Mesenchymal stem cell (in vitro differentiated cells and primary cell): Measurements from ENCODE around the gene AGAP1.

Experiments used
- DNase-seq: peaks from one replicate; pipeline ENCODE4 v3.0.0-alpha.2; 2013
- H2AFZ ChIP-seq: one replicate; pipeline ENCODE4 v1.6.1; 2013; ENCODE audit warnings: low read depth, mild to moderate bottlenecking, control low read depth, inconsistent platforms, low read length, moderate library complexity
- H2AK5ac ChIP-seq: 2 replicates; pipeline ENCODE4 v1.6.1; 2013; ENCODE audit warnings: low read length, moderate library complexity, mild to moderate bottlenecking, inconsistent platforms; ENCODE audit not compliant: severe bottlenecking
- H2BK120ac ChIP-seq: one replicate; pipeline ENCODE4 v1.6.1; 2013; ENCODE audit warnings: low read depth, mild to moderate bottlenecking, inconsistent platforms, low read length, moderate library complexity
- H2BK12ac ChIP-seq, 2 experiments: one replicate each; pipeline ENCODE4 v1.6.1; 2013; ENCODE audit warnings: inconsistent platforms in 2 of 2, low read length in 2 of 2, mild to moderate bottlenecking in 2 of 2, moderate library complexity in 2 of 2, control low read depth in 1 of 2
- H2BK15ac ChIP-seq: one replicate; pipeline ENCODE4 v1.6.1; 2013; ENCODE audit warnings: mild to moderate bottlenecking, low read depth, inconsistent platforms; ENCODE audit not compliant: poor library complexity, severe bottlenecking
- H2BK5ac ChIP-seq: 2 replicates; pipeline ENCODE4 v1.6.1; 2013; ENCODE audit warnings: low read depth, mild to moderate bottlenecking, low read length, control low read depth, inconsistent platforms; ENCODE audit not compliant: poor library complexity, severe bottlenecking
- H3K14ac ChIP-seq, 2 experiments: one replicate each; pipeline ENCODE4 v1.6.1; 2013; ENCODE audit warnings: inconsistent platforms in 2 of 2, low read length in 2 of 2, control low read depth in 1 of 2, mild to moderate bottlenecking in 1 of 2, moderate library complexity in 1 of 2
- H3K18ac ChIP-seq, 2 experiments: one replicate each; pipeline ENCODE4 v1.6.1; 2013; ENCODE audit warnings: inconsistent platforms in 2 of 2, low read length in 2 of 2, control low read depth in 1 of 2, low read depth in 1 of 2, mild to moderate bottlenecking in 1 of 2
- H3K23ac ChIP-seq, 2 experiments: one replicate each; pipeline ENCODE4 v1.6.1; 2013; ENCODE audit warnings: inconsistent platforms in 2 of 2, low read length in 2 of 2, mild to moderate bottlenecking in 2 of 2, moderate library complexity in 2 of 2, control low read depth in 1 of 2
- H3K27ac ChIP-seq: 2 replicates; pipeline ENCODE4 v1.5.1; 2013; ENCODE audit warnings: mild to moderate bottlenecking, moderate library complexity, low read length, control low read depth, inconsistent platforms; ENCODE audit not compliant: poor library complexity, severe bottlenecking
- H3K27me3 ChIP-seq, 2 experiments: 2 replicates each; pipeline versions ENCODE4 v1.6.1 to v1.7.0; 2013; ENCODE audit warnings: low read length in 2 of 2, mild to moderate bottlenecking in 2 of 2, moderate library complexity in 2 of 2, control low read depth in 1 of 2, inconsistent platforms in 1 of 2; ENCODE audit not compliant: control insufficient read depth in 1 of 2, insufficient read depth in 1 of 2
- H3K36me3 ChIP-seq, 2 experiments: 2 replicates each; pipeline versions ENCODE4 v1.6.1 to v1.7.0; 2013; ENCODE audit warnings: low read length in 2 of 2, control low read depth in 1 of 2, inconsistent platforms in 1 of 2, low read depth in 1 of 2, mild to moderate bottlenecking in 1 of 2; ENCODE audit not compliant: insufficient read depth in 2 of 2, control insufficient read depth in 1 of 2
- H3K4ac ChIP-seq, 2 experiments: one replicate each; pipeline ENCODE4 v1.6.1; 2013; ENCODE audit warnings: inconsistent platforms in 2 of 2, low read length in 2 of 2, mild to moderate bottlenecking in 2 of 2, moderate library complexity in 2 of 2, control low read depth in 1 of 2, low read depth in 1 of 2
- H3K4me1 ChIP-seq: 2 replicates; pipeline ENCODE4 v1.6.1; 2013; ENCODE audit warnings: low read depth, low read length, control low read depth; ENCODE audit not compliant: control insufficient read depth, insufficient read depth
- H3K4me2 ChIP-seq: 2 replicates; pipeline ENCODE4 v1.6.1; 2013; ENCODE audit warnings: low read length, mild to moderate bottlenecking, inconsistent platforms; ENCODE audit not compliant: poor library complexity, severe bottlenecking
- H3K4me3 ChIP-seq, 2 experiments: 2 replicates each; pipeline versions ENCODE4 v1.5.1 to v1.7.0; 2013; ENCODE audit warnings: low read length in 2 of 2, mild to moderate bottlenecking in 2 of 2, control low read depth in 1 of 2, low read depth in 1 of 2; ENCODE audit not compliant: insufficient read depth in 1 of 2
- H3K79me1 ChIP-seq: replicated peaks from 2 replicates; pipeline ENCODE4 v1.6.1; 2013; ENCODE audit warnings: mild to moderate bottlenecking, control low read depth, low read length, inconsistent platforms; ENCODE audit not compliant: poor library complexity, severe bottlenecking
- H3K9ac ChIP-seq: 2 replicates; pipeline ENCODE4 v1.7.0; 2013; ENCODE audit warnings: mild to moderate bottlenecking, low read length, moderate library complexity
- H3K9me3 ChIP-seq: 2 replicates; pipeline ENCODE4 v1.7.0; 2013; ENCODE audit warnings: mild to moderate bottlenecking, low read length; ENCODE audit not compliant: control insufficient read depth
- H4K8ac ChIP-seq: one replicate; pipeline ENCODE4 v1.6.1; 2013; ENCODE audit warnings: inconsistent platforms, mild to moderate bottlenecking, low read length, moderate library complexity
- H4K91ac ChIP-seq: one replicate; pipeline ENCODE4 v1.6.1; 2013; ENCODE audit warnings: mild to moderate bottlenecking, low read length, inconsistent platforms
- WGBS: methylation state at CpG from one replicate; pipeline ENCODE4 v1.1.7; 2013; ENCODE audit warnings: mixed read lengths; 5-methylcytosine and 5-hydroxymethylcytosine counted together

AGAP1 gene

GRCh38 chr2:236164925-236165841 lies 671.3 kb downstream of the AGAP1 start:
- H3K4me2 ChIP-seq, result peak overlapping the region; percentile 98
- H3K27ac ChIP-seq, result no peak overlapping the region
- H3K4me3 ChIP-seq, result peak overlapping the region; percentile 57 to 78
- no peak overlapping the region for H3K9ac ChIP-seq
- no peak for DNase-seq
- no peak overlapping the region for H4K91ac ChIP-seq
- no peak overlapping the region for H3K18ac ChIP-seq
- H2BK15ac ChIP-seq, result no peak overlapping the region
- peaks cover 26 to 91% of the 10 kb centered on the region in 2 experiments for H3K27me3 ChIP-seq
- H2AK5ac ChIP-seq, result peak overlapping the region; percentile 20
- H3K4ac ChIP-seq, result no peak overlapping the region
- no peak overlapping the region for H2BK120ac ChIP-seq
- H3K4me1 ChIP-seq, result peaks cover 52% of the 10 kb centered on the region
- no peak overlapping the region for H2AFZ ChIP-seq
- peaks cover 12% of the 10 kb centered on the region for H3K79me1 ChIP-seq
- peaks cover 0 to 9% of the 10 kb centered on the region in 2 experiments for H3K36me3 ChIP-seq
- no peak overlapping the region for H2BK5ac ChIP-seq
- H3K14ac ChIP-seq, result no peak overlapping the region
- 71% methylated on average over 12 of the region's 18 CpGs for WGBS
- no peaks in the 10 kb centered on the region for H3K9me3 ChIP-seq
- no peak overlapping the region for H4K8ac ChIP-seq
- no peak overlapping the region for H2BK12ac ChIP-seq
- no peak overlapping the region for H3K23ac ChIP-seq

GRCh38 chr2:236165842-236166795 lies 672.3 kb downstream of the AGAP1 start:
- no peak overlapping the region for H4K91ac ChIP-seq
- H3K79me1 ChIP-seq, result peaks cover 10% of the 10 kb centered on the region
- no peak overlapping the region for H2BK12ac ChIP-seq
- H2AK5ac ChIP-seq, result no peak overlapping the region
- no peaks in the 10 kb centered on the region for H3K9me3 ChIP-seq
- H2BK120ac ChIP-seq, result no peak overlapping the region
- no peak overlapping the region for H3K9ac ChIP-seq
- H3K36me3 ChIP-seq, result peaks cover 0 to 9% of the 10 kb centered on the region in 2 experiments
- H3K18ac ChIP-seq, result no peak overlapping the region
- peaks cover 34 to 91% of the 10 kb centered on the region in 2 experiments for H3K27me3 ChIP-seq
- H3K4ac ChIP-seq, result no peak overlapping the region
- no peak overlapping the region for H4K8ac ChIP-seq
- peak overlapping the region in 1 of 2 experiments; percentile 34 for H3K23ac ChIP-seq
- H3K14ac ChIP-seq, result no peak overlapping the region
- peaks cover 50% of the 10 kb centered on the region for H3K4me1 ChIP-seq
- 27% methylated on average over 46 of the region's 58 CpGs for WGBS
- peak; percentile 17 for DNase-seq
- H3K27ac ChIP-seq, result no peak overlapping the region
- H2BK5ac ChIP-seq, result no peak overlapping the region
- H2BK15ac ChIP-seq, result no peak overlapping the region
- no peak overlapping the region for H2AFZ ChIP-seq
- H3K4me2 ChIP-seq, result peak overlapping the region; percentile 96
- peak overlapping the region; percentile 69 to 73 for H3K4me3 ChIP-seq

- Histone ChIP-seq H3K18ac (no peak overlapping the region), H2AK5ac (no peak overlapping the region), H2BK12ac (no peak overlapping the region), H4K8ac (no peak overlapping the region), H3K9ac (no peak overlapping the region), H3K79me1 (peaks cover 10% of the 10 kb centered on the region), H3K14ac (no peak overlapping the region), H3K27me3 (peaks cover 41 to 91% of the 10 kb centered on the region in 2 experiments), H3K4me2 (peak overlapping the region; percentile 96), H3K4me3 (peak overlapping the region; percentile 69 to 73), H3K9me3 (no peaks in the 10 kb centered on the region), H3K4me1 (peaks cover 48% of the 10 kb centered on the region), H3K36me3 (peaks cover 0 to 4% of the 10 kb centered on the region in 2 experiments), H3K23ac (peak overlapping the region in 1 of 2 experiments; percentile 97), H2BK120ac (no peak overlapping the region), H2BK5ac (no peak overlapping the region), H2BK15ac (no peak overlapping the region), H3K27ac (no peak overlapping the region), H3K4ac (no peak overlapping the region), H2AFZ (no peak overlapping the region), H4K91ac (no peak overlapping the region)
- DNase-seq, result no peak
- WGBS, result 4% methylated on average over 24 of the region's 29 CpGs
These were observed 673.0 kb downstream of the AGAP1 start for GRCh38 chr2:236166796-236167296.
